HG03039 (cell line): ENCODE measurements around the gene KCNB1.

ENCODE experiments used
- ATAC-seq: cut with Tn5 transposase; IDR thresholded peaks from one replicate; pipeline ENCODE4 v1.9.1; 2021; ENCODE audit warnings: mild to moderate bottlenecking, moderate library complexity; ENCODE audit not compliant: unreplicated experiment

Gene KCNB1

DNA sequence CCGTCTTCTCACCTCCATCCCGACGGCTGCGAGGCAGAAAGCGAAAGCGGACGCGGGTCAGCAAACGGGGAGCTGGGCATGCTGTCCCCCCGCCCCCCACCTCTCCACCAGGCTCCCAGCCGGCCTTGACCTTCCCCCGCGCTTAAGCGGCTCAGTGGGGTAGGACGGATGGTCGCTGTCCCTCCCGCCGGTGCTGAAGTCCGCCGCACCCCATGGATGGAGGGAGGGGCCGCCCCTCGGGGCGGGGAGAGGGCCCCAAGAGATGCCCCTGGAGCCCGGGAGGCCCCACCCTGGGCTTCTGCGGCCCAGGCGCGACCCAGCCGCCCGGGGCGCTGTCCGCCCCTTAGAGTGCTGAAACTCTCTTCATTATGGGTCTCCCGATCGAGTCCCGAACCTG lies at the start of gene KCNB1:
Gene KCNB1, minus strand, starts transcription at position 48 of the 397 bp plus-strand sequence. CDS start 188 bp downstream, outside the sequence.
- ATAC-seq, result no peak

DNA sequence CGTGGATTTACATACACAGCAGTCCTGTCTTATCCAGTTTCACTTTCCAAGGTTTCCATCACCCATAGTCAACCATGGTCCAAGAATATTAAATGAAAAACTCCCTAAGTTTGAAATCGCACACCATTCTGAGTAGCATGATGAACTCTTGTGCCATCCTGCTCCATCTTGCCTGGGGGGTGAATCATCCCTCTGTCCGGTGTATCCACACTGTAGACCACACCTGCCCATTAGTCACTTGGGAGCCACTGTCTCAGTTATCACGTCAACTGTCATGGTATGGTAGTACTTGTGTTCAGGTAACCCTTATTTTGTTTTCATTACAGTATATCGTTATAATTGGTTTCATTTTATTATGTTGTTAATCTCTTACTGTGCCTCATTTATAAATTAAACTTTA lies 47.0 kb upstream of the KCNB1 start:
- no peak for ATAC-seq

DNA sequence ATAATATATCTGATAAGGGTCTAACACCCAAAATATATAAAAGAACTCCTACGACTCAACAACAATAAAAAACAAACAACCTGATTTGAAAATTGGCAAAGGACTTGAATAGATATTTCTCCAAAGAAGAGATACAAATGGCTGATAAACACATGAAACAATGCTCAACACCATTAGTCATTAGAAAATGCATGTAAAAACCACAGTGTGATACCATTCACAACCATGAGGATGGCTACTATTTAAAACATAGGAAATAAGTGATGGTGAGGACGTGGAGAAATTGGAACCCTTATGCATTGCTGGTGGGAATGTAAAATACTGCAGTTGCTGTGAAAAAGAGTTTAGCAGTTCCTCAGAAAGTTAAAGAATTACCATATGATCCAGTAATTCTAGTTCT lies 44.1 kb upstream of the KCNB1 start:
- no peak for ATAC-seq

DNA sequence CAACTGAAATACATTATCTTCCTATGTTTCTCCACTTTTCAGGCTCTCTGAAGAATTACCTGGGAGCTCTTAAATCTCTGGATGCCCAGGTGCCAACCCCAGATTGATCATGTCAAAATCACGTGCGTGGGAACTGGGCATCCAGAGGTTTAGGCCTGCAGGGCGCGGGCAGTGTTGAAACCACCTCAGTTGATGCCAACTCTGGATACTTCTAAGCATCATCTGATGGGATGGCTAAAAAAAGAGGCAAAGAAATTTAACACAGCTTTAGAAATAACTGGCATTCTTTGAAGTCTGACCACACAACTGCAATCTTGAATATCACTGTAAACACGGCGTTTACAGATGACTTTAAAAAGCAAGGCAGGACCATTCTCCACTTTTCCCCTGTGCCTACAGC lies 43.6 kb upstream of the KCNB1 start:
- no peak for ATAC-seq

DNA sequence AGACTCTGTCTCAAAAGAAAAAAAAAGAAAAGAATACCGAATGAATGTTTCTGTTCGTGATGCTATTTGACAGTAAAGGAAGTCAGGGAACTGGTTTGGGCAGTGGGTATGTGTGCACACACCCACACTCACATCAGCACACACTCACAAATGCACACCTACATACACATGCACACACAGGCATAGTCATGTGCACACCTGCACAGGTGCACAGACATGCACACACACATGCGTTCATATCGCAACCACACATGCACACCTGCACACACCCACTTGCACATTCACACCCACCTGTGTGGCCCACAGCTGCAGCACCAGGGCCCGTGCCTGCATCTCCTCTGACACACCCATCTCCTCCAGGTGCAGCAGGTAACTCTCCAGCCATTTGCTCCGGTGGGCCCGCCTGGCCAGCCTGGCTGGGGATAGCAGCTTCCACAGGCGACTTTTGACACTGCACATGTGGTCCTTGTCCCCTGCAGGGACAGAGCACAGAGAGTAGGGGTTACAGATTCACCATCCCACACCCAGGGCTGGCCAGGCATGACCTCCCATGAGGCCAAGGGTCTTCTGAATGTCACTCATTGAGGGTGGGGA lies 41.4 kb upstream of the KCNB1 start:
- ATAC-seq, result no peak

DNA sequence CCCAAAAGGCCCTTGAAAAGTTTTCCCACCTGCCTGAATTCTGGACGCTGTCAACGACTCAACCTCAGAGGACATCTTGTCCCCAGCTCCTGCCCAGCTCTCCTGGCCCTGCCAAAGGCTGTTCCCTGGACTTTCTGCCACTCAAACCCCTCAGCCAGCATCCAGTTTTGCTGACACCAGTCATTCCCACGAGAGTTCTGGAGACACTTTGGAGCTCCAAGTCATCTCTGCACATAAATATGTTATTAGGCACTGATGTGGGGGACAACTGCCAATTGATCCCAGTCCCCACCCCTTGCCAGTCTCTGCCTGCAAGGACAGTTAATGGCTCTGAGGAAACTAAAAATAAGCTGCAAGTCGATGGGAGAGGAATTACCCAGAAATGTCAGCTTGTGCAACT lies 38.9 kb upstream of the KCNB1 start:
- no peak for ATAC-seq

DNA sequence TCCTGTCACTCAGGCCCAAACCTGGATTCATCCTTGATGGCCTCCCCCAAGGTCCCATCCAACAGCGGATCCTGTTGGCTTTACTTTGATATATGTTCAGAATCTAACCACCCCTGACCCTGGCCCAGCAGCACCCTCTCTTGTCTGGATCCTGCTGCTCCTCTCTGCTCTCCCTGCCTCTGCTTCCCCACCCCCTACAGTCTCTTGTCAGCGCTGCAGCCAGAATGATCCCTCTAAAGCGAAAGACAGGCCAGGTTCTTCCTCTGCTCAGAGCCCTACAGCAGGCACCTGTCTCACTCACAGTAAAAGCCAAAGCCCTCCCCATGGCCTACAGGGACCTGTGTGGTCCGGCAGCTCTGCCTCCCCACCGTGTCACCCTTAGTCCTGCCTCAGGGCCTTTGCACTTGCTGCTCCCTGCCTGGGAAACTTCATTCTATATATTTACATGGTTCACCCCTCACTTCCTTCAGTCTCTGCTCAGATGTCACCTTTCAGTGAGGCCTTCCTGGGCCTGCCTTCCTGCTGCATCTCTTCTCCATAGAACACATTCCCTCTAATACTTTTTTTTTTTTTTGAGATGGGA lies 37.4 kb upstream of the KCNB1 start:
- no peak for ATAC-seq

DNA sequence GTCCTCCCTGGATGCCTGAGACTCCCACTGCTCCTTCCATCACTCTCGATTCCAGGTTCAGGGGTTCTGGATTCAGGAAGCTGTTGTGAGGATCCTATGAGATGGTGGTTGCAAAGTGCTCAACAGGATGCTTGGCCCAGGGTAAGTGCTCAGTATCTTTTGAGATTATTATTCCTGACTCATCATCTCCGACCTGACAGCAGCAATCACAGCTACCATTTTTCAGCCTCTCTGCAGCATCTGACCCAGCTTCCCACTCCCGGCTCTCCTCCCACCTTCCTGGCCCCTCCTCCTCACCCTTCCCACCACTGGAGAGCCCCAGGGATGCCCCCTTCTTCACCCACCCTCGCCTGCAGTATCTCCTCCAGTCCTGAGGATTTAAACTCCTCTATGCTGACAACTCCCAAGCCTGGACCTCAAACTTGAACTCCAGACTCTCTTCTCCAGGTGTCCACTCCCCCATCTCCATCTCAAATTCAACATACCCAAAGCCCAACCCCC lies 36.8 kb upstream of the KCNB1 start:
- ATAC-seq, result no peak

DNA sequence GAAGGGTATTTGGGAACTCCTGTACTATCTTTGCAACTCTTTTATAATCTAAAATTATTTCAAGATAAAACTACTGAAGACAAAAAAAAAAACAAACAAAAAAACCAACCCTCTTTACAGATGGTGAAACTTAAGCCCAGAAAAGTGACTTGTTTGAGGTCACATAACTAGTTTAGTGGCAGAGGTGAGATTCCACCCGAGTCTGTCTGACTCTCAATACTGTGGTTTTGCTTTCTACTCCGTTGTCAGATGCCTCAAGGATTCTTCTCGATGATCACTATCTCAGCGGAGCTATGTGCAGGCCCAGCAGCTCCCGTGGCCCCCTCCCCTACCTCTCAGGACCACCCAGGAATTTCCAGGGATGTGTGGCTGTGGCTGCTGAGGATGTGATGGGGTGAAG lies 36.1 kb upstream of the KCNB1 start:
- no peak for ATAC-seq

DNA sequence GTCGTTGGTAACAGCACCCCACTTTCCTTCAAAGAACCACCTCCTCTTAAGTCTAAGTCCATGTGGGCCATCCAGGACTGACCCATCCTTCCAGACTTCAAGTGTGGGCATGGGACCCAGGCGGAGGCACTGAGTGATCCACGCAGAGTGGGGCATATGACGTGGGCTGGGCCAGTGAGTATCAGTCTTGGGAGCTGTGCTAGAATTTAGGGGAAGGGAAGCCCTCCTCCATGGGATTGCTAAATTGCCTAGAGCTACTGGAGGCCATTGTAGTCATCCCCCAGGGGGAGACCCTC lies 35.3 kb upstream of the KCNB1 start:
- no peak for ATAC-seq

DNA sequence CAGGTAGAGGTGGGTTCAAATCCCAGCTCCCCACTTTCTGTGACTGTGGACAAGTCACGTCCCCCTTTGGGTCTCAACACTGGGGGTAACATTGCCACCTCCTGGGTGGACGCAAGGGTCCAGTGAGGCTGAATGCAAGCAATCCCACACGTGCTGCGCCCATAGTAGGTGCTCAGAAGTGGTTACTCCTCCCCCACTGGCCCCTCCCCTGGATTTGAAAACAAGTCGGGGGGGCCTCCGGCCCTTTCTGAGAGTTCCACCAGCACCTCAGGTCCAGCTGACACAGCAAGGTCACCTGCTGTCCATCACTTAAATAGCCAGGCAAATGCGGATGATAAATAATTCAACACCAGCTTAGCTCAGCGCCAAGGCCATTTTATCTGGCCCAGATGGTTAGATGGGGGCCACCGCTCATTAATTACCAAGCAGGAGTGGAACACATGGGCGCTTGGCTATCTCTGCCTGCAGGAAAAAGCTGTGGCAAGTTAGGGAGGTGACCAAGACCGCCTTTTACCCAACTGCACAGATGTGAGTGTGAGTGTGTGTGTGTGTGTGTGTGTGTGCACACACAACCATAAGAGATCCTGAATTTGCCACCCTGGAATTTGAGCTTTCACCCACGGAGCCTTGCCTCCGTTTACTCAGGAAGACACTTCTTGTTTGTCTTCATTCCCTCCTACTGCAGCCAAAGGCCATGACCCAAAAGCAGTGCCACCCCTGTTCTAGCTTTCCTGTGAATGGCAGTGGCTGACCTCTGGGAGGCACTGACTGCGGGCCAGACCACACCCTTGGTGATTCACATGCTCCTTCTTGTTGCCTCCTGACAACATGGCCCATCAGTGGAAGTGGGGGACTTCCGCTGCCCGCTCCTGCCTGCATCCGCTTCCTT lies 34.7 kb upstream of the KCNB1 start:
- ATAC-seq, result no peak

DNA sequence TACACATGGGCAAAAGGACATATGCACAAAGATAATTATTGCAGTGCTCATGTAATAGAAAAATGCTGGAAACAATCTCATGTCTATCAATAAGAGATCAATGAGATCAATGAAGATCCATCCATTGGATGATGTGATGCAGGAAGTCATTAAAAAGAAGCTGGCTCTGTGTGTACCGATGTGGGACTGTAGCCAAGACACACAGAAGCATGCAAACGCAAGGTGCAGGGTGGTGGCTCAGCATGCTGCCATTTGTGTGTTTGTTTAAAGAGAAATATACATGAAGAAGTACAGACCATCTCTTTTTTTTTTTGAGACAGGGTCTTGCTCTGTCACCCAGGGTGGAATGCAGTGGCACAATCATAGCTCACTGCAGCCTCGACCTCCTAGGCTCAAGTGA lies 33.1 kb upstream of the KCNB1 start:
- ATAC-seq, result no peak

DNA sequence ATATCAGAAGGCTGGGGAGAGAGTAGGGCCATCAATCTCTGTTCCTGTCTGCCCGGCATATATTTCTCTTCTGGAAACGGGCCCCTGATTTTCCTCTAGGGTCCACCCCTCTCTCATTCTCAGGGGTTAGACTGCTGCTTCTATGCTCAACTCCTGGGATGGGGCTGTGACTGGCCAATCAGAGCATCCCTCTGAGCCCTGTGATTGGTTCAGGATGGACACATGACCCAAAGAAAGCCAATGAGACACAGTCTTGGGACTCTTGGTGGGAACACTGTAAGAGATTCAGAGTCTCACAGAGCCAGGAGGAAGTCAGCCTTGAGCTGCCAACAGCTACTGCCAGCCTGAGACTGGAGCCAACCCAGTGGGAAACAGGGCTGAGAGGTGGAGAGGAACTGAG lies 31.0 kb upstream of the KCNB1 start:
- ATAC-seq, result no peak

DNA sequence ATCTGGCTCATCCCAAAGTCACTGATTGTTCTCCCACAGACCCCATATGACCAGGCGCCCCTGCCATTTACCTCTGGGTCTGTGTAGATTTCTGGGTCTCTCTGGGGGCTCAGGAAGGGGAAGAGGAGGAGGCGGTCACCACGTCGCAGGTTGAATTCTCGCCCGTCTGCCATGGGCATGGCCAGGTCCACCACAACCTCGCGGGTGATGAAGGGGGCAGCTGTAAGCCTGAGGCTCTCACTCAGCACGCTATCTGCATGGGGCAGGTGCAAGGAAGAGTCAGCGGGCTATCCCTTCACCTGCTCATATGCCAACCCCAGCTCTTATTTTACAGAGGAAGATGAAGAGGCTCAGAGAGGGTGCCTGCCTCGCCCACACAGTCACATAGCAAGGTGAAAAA lies 30.5 kb upstream of the KCNB1 start:
- ATAC-seq, result no peak

DNA sequence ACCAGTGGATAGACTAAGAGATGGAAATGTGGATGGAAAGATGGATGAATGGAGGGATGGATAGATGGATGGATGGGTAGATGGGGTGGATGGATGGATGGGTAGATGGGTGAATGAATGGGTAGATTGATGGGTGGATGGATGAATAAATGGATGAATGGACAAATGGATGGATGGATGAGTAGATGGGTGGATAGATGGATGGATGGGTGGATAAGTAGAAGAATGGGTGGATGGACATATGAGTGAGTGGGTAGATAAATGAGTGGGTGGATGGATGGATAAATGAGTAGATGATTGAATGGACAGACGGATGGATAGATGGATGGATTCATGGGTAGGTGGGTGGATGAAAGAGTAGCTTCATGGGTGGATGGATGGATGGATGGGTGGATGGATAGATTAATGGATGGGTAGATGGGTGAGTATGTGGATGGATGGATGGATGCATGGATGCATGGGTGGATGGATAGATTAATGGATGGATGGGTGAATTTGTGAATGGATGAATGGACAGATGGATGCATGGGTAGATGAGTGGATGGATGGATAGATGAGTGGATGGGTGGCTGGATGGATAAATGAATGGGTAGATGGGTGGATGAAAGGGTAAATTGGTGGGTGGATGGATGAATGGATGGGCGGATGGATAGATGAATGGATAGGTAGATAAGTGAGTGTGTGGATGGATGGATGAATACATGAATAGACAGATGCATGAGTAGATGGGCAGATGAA lies 29.5 kb upstream of the KCNB1 start:
- ATAC-seq, result no peak

DNA sequence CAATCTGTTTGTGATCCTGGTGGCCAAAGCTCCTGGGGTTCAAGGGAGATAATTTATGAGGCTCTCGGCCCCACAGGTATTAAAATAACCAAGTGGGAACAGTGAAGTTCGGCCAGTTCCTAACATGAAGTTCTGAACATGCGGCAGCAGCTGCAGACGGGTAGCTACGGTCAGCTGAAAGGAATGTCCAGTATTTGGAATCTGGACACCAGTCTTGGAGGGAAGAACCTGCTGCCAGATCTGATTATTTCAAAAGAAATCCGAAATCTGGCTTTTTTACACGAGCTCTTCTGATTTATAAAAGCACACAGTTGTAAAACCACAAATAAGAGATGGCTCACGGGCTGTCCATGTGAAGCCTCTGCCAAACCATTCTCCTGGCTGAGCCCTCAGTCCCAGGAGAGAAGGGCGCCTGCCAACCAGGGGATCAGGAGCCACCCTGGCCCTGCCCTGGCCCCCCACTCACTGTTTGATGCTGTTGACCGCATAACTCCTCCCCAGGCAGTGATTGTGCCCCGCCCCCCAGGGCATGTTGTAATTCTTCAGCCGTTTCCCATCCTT lies 28.2 kb upstream of the KCNB1 start:
- no peak for ATAC-seq

DNA sequence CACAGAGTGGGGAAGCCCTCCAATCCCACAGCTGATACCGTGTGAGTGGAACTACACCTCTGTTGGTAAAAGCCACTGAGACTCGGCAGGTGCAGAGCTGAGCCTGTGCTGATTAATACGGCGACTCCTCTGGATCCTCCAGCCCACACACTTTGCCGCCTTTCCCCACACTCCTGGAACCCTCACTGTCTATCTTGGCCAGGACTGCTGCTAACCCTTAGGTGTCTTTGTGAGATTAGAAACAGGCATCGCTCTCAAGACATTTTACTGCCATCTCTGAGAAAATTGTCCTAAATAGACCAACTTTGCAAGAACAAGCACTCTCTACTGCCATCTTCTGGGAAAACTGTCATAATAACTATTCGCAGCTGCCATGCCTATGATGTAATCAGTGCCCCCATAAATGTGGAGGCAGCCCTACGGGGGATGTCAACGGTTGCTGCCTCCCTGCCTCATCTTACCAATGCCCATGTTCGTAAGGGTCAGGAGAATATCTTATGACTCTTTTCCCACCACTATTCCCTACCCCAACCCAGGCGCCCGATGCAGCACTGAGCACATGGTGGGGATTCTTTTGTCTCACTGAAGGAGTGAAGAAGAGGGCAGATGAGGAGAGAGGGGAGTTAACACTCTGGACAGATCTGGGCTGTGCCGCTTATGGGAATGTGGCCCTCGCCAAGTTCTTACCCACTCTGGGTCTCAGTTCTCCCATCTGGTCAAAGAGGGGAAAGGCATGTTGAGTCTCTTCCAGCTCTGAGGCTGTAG lies 26.1 kb upstream of the KCNB1 start:
- no peak for ATAC-seq

DNA sequence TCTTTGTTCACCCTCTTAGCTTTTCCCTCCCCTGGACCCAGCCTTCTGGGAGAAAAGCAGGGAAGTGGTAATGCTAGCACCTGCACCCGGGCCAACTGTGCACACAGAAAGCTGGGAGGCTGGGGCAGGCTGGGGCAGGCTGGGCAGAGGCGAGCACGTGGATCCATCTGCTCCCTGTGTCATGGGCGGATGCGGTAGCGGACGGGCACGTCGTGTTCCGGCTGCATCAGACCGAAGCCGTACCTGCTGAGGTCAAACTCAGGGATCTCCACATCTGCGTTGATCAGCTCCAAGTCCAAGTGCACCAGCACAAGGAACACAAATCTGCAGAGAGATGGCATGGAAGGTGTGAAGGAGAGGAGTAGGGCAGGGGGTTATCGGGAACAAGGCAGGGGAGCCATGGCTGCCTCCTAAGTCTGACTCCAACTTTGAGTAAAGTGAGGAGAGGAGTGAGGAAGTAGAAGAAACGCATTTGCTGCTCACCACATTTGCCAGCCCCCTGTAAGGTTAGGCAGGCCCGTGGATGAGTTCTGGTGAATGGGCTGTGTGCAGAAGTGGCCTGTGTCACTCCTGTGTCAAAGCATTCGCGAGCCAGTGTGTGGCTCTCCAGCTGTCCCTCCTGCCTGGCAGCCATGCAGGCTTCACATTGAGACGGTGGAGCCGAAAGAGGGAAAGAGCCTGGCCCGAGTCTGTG lies 25.4 kb upstream of the KCNB1 start:
- no peak for ATAC-seq

DNA sequence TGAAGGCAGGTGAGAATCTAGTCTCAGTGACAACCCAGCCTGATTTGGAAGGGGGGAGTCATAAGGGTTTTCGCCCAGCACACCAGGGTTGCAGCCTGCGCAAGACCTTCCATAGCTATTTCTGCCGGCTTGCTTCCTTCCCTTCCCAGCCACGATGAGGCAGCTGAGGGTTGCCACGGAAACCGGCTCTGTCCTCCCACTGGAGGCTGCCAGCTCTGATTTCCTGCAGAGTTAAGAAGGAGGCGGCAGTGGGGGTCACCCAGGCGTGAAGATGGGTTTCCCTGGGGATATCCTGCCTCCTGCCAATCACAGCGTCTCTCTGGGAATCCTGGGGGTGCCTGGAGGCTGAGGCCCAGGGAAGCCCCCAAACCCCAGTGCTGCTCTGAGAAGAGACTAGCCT lies 23.1 kb upstream of the KCNB1 start:
- ATAC-seq, result no peak

DNA sequence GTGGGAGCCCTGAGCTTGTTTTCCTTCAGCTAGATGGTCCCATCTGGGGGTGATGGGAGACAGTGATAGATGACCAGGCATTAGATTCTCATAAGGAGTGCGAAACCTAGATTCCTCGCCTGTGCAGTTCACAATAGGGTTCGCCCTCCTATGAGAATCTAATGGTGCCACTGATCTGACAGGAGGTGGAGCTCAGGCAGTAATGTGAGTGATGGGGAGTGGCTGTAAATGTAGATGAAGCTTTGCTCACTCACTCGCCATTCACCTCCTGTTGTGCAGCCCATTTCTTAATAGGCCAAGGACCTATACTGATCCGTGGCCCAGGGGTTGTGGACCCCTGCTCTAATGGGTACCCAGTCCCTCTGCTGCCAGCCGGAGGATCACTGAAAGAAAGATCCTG lies 20.7 kb upstream of the KCNB1 start:
- ATAC-seq, result no peak
